ENCODE measurements around the gene PAEP.
"Not testable (repeated sequence)": the region's sequence is repeated elsewhere in the genome, so short reads cannot be mapped to it uniquely, and the experiment has no call there.

Gene PAEP

DNA sequence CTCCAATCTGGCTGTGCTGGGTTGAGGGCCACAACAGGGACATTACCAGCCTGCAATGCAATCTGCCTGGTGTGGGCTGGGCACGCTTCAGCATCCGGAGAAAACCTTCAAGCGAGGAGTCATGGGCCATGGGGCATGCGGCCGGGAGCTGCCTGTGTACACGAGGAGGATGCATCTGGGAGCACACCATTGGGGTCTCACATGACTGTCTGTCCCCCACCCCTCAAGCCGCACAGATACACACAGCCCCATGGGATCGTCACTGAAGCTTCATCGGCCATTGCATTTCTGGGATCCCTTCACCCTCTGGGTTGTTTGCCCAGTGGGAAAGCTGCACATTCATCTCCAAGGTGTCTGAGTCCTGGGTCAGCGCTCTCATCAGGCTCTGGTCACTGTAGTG lies 30.5 kb upstream of the PAEP start:
- Histone ChIP-seq H3K27me3 (replicated peaks) (no peaks in the 10 kb centered on the region), H3K27ac (no peak overlapping the region), H3K4me3 (ENCODE audit: low read depth, low read length) (no peak overlapping the region), H3K36me3 (replicated peaks) (no peaks in the 10 kb centered on the region)
- no peak for TF ChIP-seq CTCF (IDR thresholded peaks at IDR 0.05; ENCODE audit: low read depth, low read length, missing control alignments)
- DNase-seq = no peak
- in situ Hi-C loops (cut with HindIII; ENCODE audit: low pct_ligation_motif_present, low sequenced_read_pairs) = no loop called here

GRCh38 chr9:135533113-135533512 lies 28.4 kb upstream of the PAEP start:
- no peak for DNase-seq
- H3K36me3 ChIP-seq (replicated peaks) = no peaks in the 10 kb centered on the region
- H3K4me3 ChIP-seq (ENCODE audit: low read depth, low read length) = no peak overlapping the region
- no peaks in the 10 kb centered on the region for H3K27me3 ChIP-seq (replicated peaks)
- no peak for TF ChIP-seq CTCF (IDR thresholded peaks at IDR 0.05; ENCODE audit: low read depth, low read length, missing control alignments)
- in situ Hi-C loops (cut with HindIII; ENCODE audit: low pct_ligation_motif_present, low sequenced_read_pairs) = no loop called here
- no peak overlapping the region for H3K27ac ChIP-seq

GRCh38 chr9:135533674-135534073 lies 27.9 kb upstream of the PAEP start:
- DNase-seq = no peak
- Histone ChIP-seq H3K36me3 (replicated peaks) (no peaks in the 10 kb centered on the region), H3K4me3 (ENCODE audit: low read depth, low read length) (no peak overlapping the region), H3K27ac (no peak overlapping the region), H3K27me3 (replicated peaks) (no peaks in the 10 kb centered on the region)
- in situ Hi-C loops (cut with HindIII; ENCODE audit: low pct_ligation_motif_present, low sequenced_read_pairs) = no loop called here
- no peak for TF ChIP-seq CTCF (IDR thresholded peaks at IDR 0.05; ENCODE audit: low read depth, low read length, missing control alignments)

DNA sequence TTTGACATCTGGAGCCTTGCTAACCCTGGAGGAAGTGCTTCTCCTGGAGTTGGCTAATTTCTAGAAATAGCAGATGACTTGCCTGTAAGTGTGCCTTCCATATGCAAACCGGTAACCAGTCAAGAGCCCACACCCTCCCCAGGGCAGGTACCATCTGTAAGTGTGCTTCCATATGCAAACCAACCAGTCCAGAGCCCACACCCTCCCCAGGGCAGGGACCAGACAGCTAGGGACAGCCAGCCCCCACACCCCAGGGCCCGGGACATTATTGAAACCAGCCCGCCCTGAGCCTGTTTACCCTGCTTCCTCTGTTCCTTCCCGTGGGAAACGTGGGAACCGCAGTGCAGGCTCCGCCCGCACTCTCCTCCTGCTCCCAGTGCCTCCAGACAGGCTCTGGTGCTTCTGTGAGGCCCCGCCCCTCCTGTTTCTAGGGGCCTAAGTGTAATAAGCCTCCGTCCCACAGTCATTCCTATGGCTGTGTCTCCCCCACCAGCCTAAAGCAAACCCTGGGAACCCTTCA lies 27.3 kb upstream of the PAEP start:
- H3K27me3 ChIP-seq (replicated peaks); in situ Hi-C loops (cut with HindIII; ENCODE audit: low pct_ligation_motif_present, low sequenced_read_pairs); H3K4me3 ChIP-seq (ENCODE audit: low read depth, low read length); H3K36me3 ChIP-seq (replicated peaks): not testable (repeated sequence)
- DNase-seq = peak; percentile 48
- peak overlapping the region; percentile 10 for H3K27ac ChIP-seq

DNA sequence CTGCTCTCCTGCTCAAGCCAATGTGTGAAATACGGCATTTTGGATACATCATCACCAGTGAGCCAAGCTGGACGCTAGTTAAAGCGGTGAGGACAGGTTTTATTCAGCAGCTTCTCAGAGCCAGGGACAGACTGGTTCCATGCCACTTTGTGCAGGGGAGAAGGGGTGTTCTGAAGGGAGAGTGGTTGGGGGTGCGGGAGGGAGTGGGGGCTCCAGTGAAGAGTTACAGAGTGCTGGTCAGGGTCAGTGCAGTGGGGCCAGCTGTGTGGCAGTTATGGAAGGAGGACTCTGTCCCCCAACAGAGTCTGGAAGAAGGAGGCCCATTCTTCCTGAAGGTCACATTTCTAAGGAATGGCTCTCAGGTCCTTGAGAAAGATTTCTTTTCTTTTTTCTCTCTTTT lies 26.7 kb upstream of the PAEP start:
- DNase-seq; H3K4me3 ChIP-seq (ENCODE audit: low read depth, low read length); in situ Hi-C loops (cut with HindIII; ENCODE audit: low pct_ligation_motif_present, low sequenced_read_pairs): not testable (repeated sequence)

DNA sequence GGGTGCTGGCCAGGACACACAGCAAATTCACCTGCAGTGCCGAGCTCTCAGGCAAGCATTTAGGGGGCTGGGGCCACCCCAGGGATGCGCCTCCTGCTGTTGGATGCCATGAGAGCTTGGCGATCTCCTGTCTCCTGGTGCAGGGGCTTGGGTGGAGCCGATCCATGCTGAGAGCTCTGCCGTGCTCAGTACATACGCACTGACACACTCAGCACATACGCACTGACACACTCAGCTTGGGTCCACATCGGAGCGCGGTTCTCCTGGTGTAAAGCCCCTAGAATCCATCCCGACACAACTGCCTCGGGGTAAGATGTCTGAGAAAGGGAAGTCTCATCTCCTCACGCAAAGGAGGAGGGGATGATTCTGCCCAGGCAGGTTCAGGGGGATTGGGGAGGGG lies 25.9 kb upstream of the PAEP start:
- DNase-seq; H3K27ac ChIP-seq; H3K4me3 ChIP-seq (ENCODE audit: low read depth, low read length); H3K27me3 ChIP-seq (replicated peaks); H3K36me3 ChIP-seq (replicated peaks); in situ Hi-C loops (cut with HindIII; ENCODE audit: low pct_ligation_motif_present, low sequenced_read_pairs): not testable (repeated sequence)

More for the DNA sequence above, 26.7 kb upstream of the PAEP start:
- H3K27ac ChIP-seq; H3K36me3 ChIP-seq (replicated peaks); H3K27me3 ChIP-seq (replicated peaks): not testable (repeated sequence)

DNA sequence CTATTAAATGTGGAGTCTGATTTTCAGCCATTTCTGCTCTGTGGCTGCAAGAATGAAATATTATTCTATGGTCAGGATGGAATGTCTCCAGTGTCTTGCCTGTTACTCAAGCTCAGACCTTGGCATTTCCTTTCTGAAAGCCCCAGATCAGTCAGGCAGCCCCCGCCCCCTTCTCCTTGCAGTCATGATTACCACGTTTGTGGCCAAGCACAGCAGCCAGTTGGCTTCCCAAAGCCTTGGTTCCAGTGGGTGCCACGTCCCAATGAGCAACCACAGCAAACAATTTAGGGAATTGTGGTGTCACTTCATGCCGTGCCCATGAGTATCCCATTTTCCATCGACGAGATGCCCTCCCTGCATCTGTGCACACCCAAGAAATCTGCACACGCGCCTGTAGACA lies 25.3 kb upstream of the PAEP start:
- H3K27me3 ChIP-seq (replicated peaks) = no peaks in the 10 kb centered on the region
- in situ Hi-C loops (cut with HindIII; ENCODE audit: low pct_ligation_motif_present, low sequenced_read_pairs) = no loop called here
- no peak overlapping the region for H3K27ac ChIP-seq
- TF ChIP-seq CTCF (IDR thresholded peaks at IDR 0.05; ENCODE audit: low read depth, low read length, missing control alignments) = no peak
- no peaks in the 10 kb centered on the region for H3K36me3 ChIP-seq (replicated peaks)
- H3K4me3 ChIP-seq (ENCODE audit: low read depth, low read length) = no peak overlapping the region
- DNase-seq = peak; percentile 89

DNA sequence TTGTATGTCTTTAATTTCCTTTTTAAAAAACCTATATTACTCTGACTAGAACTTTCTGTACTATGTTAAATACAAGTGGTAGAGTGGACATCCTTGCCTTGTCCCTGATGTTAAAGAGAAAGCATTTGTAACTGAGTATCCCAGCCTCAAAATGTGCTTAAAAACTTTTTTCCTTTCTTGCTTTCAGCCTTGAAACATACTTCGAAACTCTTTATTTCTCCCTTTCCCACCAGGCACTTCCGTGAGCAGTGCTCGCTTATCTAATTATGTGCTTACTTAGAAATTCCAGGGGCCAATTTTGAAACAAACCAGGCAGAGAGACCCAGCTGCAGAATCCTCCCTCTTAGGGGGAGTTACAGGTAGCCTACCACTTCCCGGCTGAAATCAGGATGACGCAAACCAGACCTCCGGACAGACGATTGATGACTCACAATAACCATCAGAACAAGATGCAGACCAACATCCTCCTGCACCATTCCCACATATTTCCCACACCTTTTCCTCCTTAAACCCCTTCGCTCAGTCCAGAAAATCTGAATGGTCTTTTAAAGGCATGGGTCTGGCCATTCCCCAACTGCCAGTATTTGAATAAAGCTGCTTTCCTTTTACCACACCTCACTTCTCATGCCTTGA lies 18.2 kb upstream of the PAEP start:
- in situ Hi-C loops (cut with HindIII; ENCODE audit: low pct_ligation_motif_present, low sequenced_read_pairs); H3K4me3 ChIP-seq (ENCODE audit: low read depth, low read length); H3K27ac ChIP-seq; H3K27me3 ChIP-seq (replicated peaks); H3K36me3 ChIP-seq (replicated peaks): not testable (repeated sequence)
- peak; percentile 21 for DNase-seq
